ENCODE data around the gene TFAP2A. TPM values are rescaled to one million over a fixed set of nuclear protein-coding genes. Genes with fewer than 3 reads are reported as not detected.

Gene TFAP2A
- total and polyA plus RNA-seq, 2 donors from 2014 or later, result 10.1 to 16.2 TPM

DNA sequence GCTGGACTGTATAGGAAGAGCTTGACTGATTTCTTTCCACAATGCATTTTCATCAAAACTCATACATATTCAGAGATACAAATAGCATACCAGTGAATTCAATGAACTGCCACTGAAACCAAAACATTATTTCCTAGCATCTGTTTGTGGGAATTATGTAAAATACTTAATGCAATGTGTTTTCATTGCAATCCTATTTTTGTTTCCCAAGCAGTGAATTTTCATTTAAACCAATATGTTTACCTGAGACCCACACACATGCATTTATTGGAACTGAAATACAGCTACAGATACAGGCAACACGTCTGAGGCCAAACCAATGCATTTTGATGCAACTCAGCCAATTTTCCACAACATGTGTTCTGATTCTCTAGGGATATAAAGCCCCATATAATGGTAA lies 33.2 kb upstream of the TFAP2A start:
- intact Hi-C loops (cut with DNase I), result no loop called here
- no peak for DNase-seq
- Histone ChIP-seq H3K27me3 (ENCODE audit: control insufficient read depth, insufficient read depth, low read length) (no peaks in the 10 kb centered on the region), H3K4me1 (ENCODE audit: control insufficient read depth in 2 of 3, insufficient read depth in 2 of 3, low read depth in 1 of 3, low read length in 3 of 3) (no peaks in the 10 kb centered on the region), H3K27ac (ENCODE audit: low read depth in 2 of 2, low read length in 2 of 2) (no peak overlapping the region), H3K4me3 (ENCODE audit: low read length in 3 of 3) (no peak overlapping the region), H3K36me3 (ENCODE audit: control insufficient read depth in 2 of 3, insufficient read depth in 3 of 3, low read length in 3 of 3) (no peaks in the 10 kb centered on the region), H3K9ac (ENCODE audit: low read length in 3 of 3) (no peak overlapping the region), H3K9me3 (ENCODE audit: control insufficient read depth in 2 of 3, insufficient read depth in 1 of 3, low read length in 3 of 3) (no peaks in the 10 kb centered on the region)
- no peak for FAIRE-seq
- TF ChIP-seq, protein P1, sequence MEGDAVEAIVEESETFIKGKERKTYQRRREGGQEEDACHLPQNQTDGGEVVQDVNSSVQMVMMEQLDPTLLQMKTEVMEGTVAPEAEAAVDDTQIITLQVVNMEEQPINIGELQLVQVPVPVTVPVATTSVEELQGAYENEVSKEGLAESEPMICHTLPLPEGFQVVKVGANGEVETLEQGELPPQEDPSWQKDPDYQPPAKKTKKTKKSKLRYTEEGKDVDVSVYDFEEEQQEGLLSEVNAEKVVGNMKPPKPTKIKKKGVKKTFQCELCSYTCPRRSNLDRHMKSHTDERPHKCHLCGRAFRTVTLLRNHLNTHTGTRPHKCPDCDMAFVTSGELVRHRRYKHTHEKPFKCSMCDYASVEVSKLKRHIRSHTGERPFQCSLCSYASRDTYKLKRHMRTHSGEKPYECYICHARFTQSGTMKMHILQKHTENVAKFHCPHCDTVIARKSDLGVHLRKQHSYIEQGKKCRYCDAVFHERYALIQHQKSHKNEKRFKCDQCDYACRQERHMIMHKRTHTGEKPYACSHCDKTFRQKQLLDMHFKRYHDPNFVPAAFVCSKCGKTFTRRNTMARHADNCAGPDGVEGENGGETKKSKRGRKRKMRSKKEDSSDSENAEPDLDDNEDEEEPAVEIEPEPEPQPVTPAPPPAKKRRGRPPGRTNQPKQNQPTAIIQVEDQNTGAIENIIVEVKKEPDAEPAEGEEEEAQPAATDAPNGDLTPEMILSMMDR (IDR thresholded peaks at IDR 0.05; ENCODE audit: borderline replicate concordance, extremely low read depth, insufficient read depth), result no peak

DNA sequence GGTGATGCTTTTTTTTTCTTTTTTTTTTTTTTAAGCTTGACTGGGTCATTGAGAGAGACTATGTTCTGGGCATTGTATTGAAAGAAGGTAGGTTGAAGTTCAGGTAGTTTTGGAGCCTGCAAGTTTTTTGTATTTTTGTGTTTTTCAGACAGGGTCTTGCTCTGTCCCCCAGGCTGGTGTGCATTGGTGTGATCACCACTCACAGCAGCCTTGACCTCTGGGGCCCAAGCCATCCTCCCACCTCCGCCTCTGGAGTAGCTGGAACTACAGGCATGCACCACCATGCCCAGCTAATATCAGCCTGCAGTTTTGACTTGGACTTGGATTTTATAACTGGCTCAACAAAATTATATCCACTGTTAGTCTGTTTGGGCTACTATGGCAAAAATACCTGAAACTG lies 31.7 kb upstream of the TFAP2A start:
- FAIRE-seq, result no peak
- H3K36me3 ChIP-seq (ENCODE audit: control insufficient read depth in 2 of 3, insufficient read depth in 3 of 3, low read length in 3 of 3), result no peaks in the 10 kb centered on the region
- intact Hi-C loops (cut with DNase I), result no loop called here

DNA sequence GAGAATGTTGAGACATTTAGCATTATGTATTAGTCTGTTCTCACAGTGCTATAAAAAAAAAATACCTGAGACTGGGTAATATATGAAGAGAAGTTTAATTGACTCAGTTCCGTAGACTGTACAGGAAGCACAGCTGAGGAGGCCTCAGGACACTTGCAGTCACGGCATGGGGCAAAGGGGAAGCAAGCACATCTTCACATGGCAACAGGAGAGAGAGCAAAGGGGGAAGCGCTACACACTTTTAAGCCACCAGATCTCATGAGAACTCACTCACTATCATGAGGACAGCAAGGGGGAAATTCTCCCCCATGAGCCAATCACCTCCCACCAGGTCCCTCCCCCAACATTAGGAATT lies 26.8 kb upstream of the TFAP2A start:
- H3K9ac ChIP-seq (ENCODE audit: low read length in 3 of 3), result no peak overlapping the region

More for the DNA sequence above, 31.7 kb upstream of the TFAP2A start:
- H3K27me3 ChIP-seq (ENCODE audit: control insufficient read depth, insufficient read depth, low read length), result no peaks in the 10 kb centered on the region
- no peaks in the 10 kb centered on the region for H3K9me3 ChIP-seq (ENCODE audit: control insufficient read depth in 2 of 3, insufficient read depth in 1 of 3, low read length in 3 of 3)
- no peak for DNase-seq
- H3K4me3 ChIP-seq (ENCODE audit: low read length in 3 of 3), result no peak overlapping the region
- no peak overlapping the region for H3K27ac ChIP-seq (ENCODE audit: low read depth in 2 of 2, low read length in 2 of 2)
- H3K9ac ChIP-seq (ENCODE audit: low read length in 3 of 3), result no peak overlapping the region
- no peaks in the 10 kb centered on the region for H3K4me1 ChIP-seq (ENCODE audit: control insufficient read depth in 2 of 3, insufficient read depth in 2 of 3, low read depth in 1 of 3, low read length in 3 of 3)
- TF ChIP-seq, protein P1 (IDR thresholded peaks at IDR 0.05; ENCODE audit: borderline replicate concordance, extremely low read depth, insufficient read depth), result no peak

More for the DNA sequence above, 26.8 kb upstream of the TFAP2A start:
- H3K27me3 ChIP-seq (ENCODE audit: control insufficient read depth, insufficient read depth, low read length), result no peaks in the 10 kb centered on the region
- FAIRE-seq (no peak), DNase-seq (no peak)
- intact Hi-C loops (cut with DNase I), result no loop called here
- H3K4me3 ChIP-seq (ENCODE audit: low read length in 3 of 3), result no peak overlapping the region
- no peaks in the 10 kb centered on the region for H3K4me1 ChIP-seq (ENCODE audit: control insufficient read depth in 2 of 3, insufficient read depth in 2 of 3, low read depth in 1 of 3, low read length in 3 of 3)
- TF ChIP-seq, protein P1 (IDR thresholded peaks at IDR 0.05; ENCODE audit: borderline replicate concordance, extremely low read depth, insufficient read depth), result no peak
- H3K9me3 ChIP-seq (ENCODE audit: control insufficient read depth in 2 of 3, insufficient read depth in 1 of 3, low read length in 3 of 3), result no peaks in the 10 kb centered on the region
- peak overlapping the region in 1 of 2 donors; percentile 14 for H3K27ac ChIP-seq (ENCODE audit: low read depth in 2 of 2, low read length in 2 of 2)
- H3K36me3 ChIP-seq (ENCODE audit: control insufficient read depth in 2 of 3, insufficient read depth in 3 of 3, low read length in 3 of 3), result no peaks in the 10 kb centered on the region

All from kidney (tissue), 14 donors.